HG03520 (cell line): ENCODE measurements around the gene RLBP1.

ENCODE experiments used
- ATAC-seq: cut with Tn5 transposase; IDR thresholded peaks from one replicate; pipeline ENCODE4 v1.9.1; 2021; ENCODE audit warnings: mild to moderate bottlenecking, moderate library complexity; ENCODE audit not compliant: unreplicated experiment

RLBP1 gene

DNA sequence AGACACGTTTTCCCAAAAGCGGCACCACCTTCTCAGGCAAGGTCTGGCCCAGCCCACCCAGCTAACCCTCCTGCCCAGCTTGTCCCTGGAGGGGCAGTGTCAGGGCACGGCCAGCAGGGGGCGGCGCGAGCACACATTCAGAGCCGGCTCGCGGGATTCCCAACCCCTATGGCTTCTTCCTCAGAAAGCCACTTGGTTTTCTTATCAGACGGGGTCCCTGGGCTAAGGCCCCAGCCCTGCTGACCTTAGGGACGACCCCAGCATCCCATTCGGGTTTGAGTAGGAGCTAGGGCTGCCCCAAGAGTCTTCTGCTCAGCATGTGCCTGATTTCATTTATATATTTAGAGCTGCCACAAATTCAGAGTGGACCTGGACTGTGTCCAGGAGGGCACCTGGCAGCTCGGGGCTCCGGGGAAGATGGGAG, 14.5 kb downstream of the RLBP1 start:
- no peak for ATAC-seq

DNA sequence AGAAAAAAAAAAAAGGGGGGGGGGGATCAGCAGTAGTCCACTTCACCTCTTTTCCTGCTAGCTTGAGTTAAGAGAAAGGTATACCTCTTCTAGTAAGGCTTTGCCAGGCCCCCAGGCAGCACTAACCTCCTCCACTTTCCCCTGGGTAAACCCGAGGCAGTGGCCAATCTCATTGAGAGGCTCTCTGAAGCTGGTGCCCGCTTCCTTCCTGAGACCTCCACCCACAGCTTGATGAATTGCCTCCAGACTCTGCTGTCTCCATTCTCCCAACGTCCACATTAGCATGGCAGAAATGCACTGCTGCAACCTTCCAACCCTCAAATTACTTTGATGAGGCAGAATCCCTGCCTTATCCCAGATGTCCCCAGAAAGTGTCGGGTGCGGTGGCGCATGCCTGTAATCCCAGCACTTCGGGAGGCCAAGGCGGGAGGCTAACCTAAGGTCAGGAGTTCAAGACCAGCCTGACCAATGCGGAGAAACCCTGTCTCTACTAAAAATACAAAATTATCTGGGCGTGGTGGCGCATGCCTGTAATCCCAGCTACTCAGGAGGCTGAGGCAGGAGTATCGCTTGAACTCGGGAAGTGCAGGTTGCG, 15.3 kb downstream of the RLBP1 start:
- ATAC-seq, result no peak

DNA sequence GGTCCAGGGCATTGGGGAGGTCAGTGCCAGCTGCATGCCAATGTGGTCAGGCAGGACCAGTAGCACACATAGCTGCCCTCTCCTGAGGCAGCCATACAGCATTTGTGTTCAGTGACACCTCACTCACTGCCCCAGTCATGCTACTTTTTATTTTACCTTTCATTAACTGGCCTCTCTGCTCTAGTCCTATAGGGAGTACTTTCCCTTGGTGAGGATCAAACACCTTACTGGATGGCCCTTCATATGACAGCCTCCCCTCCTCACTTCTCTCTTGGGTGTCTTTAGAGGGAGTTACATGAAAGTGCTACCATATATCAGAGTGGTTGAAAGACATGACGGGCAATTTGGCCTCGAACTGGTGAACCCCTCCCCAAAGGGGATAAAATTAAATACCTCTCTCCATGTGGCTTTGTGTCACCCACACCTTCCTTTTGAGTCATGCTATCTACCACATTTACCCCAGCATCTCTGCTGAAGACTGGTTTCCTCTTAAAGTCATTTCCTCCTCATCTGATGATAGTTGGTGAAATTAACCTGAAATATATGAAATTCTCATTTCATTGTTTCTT, 17.6 kb downstream of the RLBP1 start:
- ATAC-seq, result no peak

DNA sequence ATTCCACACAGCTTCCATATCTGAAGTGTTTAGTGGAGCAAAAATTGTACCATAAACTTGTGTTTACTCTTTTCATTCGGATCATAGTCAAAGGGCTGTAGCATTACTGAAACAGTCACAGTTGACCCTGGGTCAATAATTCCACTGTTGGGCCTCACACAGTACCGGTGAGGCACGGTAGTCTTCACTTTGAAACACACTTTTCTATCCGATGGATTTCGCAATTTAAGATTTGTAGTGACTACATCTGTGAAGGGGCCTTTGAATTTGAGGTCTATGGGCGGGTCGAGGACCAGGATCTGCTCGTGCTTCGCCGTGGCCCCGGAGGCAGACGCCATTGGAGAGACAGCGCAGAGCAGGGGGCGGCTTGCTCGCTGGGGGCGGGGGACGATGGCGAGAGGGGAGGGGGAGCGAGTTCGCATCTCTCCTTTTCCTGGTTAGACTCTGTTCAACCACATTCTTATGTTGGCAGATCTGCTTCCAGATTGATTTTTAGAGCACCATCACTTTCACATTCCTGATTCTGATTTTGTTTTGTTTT, 19.8 kb downstream of the RLBP1 start:
- ATAC-seq, result no peak

DNA sequence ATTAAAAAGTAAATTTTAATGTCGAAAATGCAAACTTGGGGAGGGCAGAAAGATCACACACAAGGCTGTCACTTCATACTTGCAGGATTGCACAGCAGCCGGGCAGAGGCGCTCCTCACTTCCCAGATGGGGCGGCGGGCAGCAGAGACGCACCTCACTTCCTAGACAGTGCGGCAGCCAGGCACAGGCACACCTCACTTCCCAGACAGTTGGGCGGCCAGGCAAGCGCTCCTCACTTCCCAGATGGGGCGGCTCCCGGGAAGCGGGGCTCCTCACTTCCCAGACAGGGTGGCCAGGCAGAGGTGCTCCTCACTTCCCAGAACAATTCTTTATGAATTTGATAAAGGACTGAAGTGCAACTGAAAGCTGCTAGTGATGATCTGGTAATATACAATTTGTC, 21.2 kb downstream of the RLBP1 start:
- no peak for ATAC-seq

DNA sequence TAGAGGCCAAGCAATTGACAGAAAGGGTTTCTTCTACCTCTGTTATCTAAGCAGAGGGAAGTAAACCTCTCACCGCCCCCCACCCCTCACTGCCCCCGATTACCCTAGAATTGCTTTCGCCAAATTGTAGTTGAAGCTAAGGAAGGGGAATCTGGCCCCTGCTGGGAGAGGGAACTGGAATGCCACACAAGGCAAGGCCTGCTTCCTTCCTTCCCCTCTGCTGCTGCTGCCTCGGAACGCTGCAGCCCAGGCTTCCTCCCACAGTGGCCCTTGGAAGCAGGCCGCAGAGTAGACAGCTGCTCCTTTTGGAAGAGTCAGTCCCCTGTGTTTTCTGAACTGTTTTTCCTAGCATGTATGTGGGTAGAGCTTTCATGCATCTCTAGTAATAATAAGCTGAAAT, 21.6 kb downstream of the RLBP1 start:
- no peak for ATAC-seq

DNA sequence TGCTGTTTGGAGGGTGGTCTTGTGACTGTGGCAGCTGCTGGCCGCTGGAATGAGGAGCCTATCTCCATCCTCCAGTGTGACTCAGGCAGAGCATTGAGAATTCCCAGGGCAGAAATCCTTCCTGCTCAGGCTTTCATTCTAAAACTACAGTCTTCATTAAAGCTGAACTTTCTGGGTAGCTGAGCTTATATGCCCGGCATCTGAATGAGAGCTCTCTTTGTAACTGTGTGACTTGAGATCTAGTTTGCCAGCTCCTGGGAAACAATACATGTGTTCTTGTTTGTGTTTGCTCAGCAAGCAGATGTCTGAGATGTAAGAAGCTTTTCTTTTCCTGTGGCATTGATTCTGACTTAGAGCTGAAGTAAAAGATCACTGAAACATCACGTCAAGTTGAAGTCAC, 22.4 kb downstream of the RLBP1 start:
- ATAC-seq, result no peak

DNA sequence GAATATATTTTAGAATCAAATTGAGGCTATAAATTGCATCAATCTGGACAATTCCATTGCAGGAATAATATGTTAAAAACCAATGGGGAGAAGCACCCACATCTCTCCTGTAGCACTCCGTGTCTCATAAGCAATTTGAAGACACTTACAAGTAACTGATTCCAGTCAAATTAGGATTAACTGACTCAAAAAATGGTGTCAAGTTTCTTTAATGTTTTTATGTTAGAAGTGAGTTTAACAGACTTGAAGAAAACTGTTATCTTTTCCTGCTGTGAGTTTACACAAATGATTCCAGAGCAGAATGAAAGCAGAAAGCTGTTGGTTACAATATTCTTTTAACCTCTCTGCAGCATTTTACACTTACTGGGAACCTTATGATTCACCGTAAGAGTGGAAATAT, 23.2 kb downstream of the RLBP1 start:
- ATAC-seq, result no peak

DNA sequence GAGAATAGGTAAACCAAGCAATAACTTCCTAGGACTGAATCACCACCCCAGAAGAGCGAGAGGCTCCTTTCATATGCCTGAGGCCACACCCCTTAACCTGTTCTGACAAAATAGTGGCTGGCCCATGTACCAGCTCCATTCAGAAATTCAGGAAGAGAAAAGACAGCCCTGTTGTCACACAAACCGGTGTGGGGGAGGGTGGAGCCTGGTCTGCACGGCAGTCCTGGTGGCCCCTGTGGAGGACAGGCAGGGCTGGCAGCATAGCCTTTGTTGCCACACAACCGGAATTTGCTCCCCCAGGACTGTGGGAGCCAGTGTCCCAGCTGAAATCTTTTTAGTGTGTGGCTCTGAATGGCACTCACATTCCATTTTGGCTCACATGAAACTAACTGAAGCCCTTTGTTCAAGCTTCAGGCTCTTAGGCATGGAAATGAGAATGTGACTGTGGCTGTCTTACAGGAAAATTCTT, 23.8 kb downstream of the RLBP1 start:
- no peak for ATAC-seq

DNA sequence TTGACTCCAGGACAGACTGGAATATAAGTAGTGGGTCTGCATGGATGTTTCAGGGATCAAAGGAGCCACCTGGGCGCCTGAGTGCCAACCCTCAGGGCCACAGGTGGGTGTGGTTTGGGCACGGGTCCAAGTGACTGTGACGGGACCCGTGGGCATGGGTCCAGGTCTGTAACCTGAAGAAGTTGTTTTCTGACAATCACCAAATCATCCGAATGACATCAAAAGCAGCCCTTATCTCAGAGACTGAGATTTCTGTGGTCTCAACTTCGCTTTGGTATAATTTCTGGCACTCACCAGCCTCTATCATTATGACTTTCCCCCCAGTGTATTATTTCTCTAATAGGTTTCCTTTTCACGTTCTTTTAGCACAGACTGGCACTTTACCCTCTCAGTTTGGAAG, 24.4 kb downstream of the RLBP1 start:
- ATAC-seq, result no peak

DNA sequence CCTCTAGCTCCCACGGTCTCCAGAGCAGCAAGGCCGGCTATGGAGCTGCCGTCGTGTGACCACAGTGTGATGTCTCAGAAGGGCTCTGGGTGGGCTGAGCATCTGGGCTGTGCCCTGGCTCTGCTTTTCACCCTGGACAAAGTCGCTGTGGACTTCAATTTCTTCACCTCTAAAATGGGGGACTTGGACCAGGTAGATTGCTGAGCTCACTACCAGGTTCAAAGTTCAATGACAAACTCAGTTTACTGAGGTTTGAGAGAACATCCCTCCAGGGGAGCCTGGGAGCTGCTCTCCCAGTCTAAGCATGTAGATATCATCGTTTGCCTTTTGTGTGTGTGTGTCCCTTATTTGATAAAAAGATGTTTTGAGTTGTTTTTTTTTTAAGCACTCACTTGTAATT, 25.1 kb downstream of the RLBP1 start:
- ATAC-seq, result no peak

DNA sequence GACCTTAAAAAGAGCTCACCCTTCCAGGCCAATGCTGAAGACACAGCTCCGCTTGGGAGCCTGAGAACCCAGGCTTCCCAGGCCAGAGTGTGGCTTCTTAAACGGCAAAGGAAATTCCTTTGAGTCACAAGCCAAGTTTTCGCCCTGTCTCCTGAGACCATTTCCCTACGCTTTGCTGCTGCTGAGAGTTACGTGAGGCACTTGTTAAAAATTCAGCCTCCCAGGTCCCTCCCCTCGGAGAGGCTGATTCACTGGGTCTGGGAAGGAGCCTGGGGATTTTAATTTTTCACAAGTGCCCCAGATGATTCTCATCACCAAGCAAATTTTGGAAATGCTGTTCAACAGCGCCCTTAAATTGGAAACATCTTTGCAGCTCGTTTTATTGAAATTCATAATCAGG, 25.5 kb downstream of the RLBP1 start:
- no peak for ATAC-seq

DNA sequence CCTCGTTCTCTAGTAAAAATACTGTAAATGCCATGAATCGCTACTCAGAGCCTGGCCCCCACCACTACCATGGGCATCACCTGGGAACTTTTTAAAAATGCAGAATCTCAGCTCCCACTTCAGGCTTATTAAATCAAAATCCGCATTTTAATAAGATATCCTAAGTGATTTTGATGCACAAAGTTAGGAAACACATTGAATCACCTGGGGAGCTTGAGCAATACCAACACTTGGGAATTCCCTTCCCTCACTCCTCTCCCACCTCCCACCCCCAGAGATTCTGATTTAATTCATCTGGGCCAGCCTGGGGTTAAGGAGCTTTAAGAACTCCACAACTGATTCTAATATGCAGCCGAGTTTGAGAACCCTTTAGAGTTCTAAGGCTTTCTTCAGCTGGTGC, 26.8 kb downstream of the RLBP1 start:
- ATAC-seq, result no peak

DNA sequence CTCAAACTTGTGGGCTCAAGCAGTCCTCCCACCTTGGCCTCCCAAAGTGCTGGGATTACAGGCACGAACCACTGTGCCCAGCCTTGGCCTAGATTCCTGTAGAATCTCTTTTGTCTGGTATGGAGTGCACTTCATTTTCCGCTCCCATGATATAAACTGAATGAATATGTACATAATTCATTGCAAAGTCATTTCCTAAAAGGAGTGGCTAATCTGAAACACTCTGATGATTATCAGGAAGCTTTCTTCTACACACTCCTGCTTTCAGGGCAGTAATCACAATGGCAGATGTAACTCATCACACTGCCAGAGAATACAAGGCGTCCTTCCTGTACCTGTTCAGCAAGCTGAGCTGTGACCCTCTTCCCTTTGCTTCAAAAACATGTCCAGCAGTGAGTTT, 28.6 kb downstream of the RLBP1 start:
- ATAC-seq, result no peak

DNA sequence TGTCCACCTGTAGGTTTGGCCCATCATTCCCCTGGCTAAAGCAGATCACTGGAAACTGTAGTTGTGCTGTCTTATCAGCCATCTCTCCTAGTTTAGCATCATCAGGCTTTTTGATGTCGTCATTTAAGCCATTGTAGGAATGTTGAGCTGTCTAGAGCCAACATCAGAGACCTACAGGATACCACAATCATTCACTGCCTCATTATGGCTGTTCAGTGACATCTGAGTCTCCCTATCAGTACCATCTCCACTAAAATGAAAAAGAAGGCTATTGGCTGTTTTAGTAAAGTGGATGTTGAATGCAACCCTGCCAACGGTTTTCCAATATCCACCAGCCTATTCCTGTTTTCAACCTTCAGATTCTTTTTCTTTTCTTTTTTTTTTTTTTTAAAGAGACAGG, 29.2 kb downstream of the RLBP1 start:
- no peak for ATAC-seq

DNA sequence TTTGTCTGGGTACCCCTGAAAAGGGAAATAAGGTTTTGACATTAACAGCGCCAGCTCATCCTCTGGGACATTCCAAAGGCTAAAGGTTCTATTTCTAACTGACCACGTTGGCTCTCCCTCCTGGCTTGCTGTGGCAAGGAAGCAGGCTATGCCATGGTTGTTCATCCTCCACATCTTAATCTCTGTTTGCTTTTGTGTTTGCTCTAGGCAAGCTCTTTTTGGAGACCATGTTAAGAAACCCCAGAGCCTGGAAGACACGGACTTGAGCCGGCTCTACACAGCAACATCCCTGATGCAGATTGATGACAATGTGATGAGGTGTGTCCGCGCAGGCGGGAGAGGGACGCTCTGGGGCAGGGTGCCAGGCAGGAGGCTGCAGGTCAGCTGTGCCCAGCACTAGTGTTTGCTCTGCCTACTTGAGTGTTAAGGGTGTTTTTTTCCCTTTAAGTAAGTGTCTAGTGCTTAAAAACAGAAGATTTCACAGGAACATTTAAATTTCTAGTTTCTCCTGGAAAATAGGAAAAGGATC, 33.3 kb downstream of the RLBP1 start:
- no peak for ATAC-seq

DNA sequence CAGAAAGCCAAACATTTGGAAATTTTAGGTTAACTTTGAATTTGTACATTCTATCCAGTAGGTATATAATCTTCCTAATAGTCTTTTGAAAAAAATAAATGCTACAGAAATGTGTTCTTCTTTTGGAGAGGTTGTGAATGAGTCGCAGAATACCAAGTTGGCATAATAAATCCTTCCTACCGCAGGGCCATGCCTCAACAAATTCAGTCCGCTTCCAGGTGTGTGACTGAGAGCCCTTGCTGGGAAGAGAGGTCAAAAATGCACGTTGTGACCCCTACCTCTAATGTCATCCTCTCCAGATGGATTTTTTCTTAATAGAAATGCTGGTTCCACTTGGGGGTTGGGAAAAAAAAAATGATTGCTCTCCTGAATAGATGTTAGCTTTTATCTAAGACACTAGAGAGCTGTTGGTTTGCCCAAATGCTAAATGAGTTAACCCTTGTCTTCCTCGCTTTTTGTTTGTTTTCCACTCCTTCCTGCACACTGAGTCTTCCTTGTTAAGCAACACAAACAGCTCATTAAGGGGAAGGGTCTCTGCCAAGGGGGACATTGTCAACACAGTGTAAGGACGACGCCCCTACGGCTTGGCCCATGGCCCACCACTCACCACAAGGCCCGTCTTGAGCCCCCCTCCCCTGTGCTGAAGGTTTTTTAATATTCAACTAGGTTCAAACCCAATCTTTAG, 33.9 kb downstream of the RLBP1 start:
- ATAC-seq, result no peak

DNA sequence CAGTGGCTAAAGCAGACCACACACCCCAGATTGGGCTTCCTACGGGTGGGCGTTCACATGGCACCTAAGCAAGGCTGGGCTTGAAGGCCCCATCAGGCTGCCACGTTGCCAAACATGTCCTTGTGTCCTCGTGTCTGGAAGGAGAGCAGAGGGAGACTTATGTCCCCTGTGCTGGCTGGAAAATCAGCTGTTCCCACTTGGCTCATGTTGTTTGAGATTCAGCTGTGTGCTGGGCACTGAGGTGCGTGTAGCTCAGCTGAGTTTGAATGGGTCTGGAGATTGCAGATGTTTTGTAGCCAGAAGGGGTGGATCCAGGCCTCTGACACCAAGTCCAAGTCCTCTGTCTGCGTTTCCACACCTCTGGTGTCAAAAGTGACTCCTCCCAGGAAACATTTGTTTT, 34.6 kb downstream of the RLBP1 start:
- ATAC-seq, result no peak

DNA sequence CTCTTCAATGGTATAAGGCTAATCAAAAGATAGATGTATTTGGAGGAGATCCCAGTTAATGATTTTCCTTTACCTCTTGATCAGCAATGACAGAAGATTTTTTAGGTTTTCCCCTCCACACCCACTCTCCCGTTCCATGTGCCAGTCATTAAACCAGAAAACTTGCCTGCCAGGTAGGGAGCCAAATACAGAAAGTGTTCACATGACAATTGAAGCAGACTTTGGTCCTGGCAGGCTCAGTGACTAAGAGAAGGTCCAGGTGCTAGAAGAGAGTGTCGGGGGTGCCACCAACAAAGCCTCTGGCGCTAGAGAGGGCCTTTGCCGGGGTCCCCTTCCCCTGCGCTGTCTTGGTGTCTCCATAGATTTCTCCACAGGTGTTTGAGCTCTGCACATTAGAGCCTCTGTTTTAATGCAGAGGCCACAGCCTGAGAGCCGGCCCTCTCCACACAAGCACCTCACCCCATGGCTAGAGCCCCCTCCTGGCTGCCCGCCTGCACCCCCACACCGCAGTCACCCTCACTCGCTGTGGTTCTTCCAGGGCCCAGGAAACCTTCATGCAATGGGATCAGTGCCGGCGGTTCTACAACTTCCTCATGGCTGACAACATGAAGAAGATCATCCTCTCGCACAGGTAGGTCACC, 36.4 kb downstream of the RLBP1 start:
- ATAC-seq, result no peak

DNA sequence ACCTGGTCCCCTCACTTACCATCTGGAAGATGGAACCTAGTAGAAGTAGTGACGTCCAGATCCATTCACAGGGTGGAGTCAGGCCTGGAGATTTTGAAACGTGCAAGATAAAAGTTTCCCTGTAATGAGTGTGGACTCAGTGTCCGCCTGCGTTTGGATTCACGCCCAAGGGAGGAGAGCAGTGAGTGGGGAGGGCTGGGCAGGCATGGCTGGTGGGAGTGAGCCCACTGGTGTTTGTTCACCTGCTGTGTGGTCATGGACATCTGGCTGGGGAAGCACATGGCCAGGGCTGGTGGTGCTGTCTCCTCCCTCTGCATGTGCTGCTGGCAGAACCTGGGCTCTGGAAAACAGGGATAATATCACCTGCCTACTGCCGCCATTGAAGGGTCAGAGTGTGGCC, 37.0 kb downstream of the RLBP1 start:
- no peak for ATAC-seq
